ENCODE measurements around the gene OTX2.

- no peak for TF ChIP-seq POLR2AphosphoS5 (IDR thresholded peaks at IDR 0.05)
- no peak for TF ChIP-seq POLR2A (IDR thresholded peaks at IDR 0.05)
- no peak for TF ChIP-seq CTCF (IDR thresholded peaks at IDR 0.05)
- TF ChIP-seq EP300 (IDR thresholded peaks at IDR 0.05; ENCODE audit: low read depth) = no peak
Observed at GRCh38 chr14:56794088-56794556, 16.2 kb downstream of the OTX2 start.

Data from transverse colon (tissue), 4 donors.